ENCODE measurements around the gene ADCY6.

DNA sequence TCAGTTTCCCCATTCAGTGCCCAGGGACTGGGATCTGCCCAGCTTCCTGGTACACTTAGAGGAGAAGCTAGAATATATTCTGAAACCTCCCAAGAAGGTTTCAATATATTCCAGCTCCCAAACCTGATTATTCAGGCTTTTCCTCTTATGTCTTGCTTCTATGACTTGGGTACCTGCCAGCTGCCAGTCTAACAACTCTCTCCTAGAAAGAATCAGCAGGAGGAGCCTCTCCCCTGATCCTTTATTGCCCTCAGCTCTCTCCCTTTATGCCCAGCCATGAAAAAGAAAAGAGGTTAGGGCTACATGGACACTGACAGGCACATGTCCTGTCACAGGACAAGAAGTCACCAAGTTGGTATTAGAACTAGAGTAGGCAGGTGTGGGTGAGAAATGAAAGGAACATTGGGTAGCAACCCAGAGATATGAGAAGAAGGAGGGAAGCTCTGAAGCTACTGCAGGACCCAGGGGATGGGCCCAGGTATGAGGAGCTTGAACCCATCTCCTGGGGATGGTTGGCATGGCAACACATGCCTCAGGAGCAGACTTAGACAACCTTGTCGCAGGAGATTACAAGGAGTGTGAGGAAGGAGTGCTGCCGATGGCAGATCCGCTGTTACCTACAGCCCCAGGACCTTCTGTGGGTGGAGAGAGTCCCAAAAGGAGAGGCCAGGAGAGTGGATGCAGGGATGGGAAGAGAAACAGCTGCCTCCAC, 27.4 kb upstream of the ADCY6 start:
- TF ChIP-seq, protein P1, sequence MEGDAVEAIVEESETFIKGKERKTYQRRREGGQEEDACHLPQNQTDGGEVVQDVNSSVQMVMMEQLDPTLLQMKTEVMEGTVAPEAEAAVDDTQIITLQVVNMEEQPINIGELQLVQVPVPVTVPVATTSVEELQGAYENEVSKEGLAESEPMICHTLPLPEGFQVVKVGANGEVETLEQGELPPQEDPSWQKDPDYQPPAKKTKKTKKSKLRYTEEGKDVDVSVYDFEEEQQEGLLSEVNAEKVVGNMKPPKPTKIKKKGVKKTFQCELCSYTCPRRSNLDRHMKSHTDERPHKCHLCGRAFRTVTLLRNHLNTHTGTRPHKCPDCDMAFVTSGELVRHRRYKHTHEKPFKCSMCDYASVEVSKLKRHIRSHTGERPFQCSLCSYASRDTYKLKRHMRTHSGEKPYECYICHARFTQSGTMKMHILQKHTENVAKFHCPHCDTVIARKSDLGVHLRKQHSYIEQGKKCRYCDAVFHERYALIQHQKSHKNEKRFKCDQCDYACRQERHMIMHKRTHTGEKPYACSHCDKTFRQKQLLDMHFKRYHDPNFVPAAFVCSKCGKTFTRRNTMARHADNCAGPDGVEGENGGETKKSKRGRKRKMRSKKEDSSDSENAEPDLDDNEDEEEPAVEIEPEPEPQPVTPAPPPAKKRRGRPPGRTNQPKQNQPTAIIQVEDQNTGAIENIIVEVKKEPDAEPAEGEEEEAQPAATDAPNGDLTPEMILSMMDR (conservative IDR thresholded peaks at IDR 0.05 in 1 of 2, IDR thresholded peaks at IDR 0.05 in 1 of 2; ENCODE audit: low read depth in 1 of 2, low read length in 2 of 2): no peak
- no peak for TF ChIP-seq EZH2 (IDR thresholded peaks at IDR 0.05; ENCODE audit: low read length, missing control alignments)
